ENCODE data around the gene FGF5. TPM values are rescaled to one million over a fixed set of nuclear protein-coding genes. Genes with fewer than 3 reads are reported as not detected.
"Not testable (repeated sequence)": the region's sequence is repeated elsewhere in the genome, so short reads cannot be mapped to it uniquely, and the experiment has no call there.

Gene FGF5
- total and polyA plus RNA-seq, 4 donors, result 0.11 to 1.5 (median 0.36) TPM

DNA sequence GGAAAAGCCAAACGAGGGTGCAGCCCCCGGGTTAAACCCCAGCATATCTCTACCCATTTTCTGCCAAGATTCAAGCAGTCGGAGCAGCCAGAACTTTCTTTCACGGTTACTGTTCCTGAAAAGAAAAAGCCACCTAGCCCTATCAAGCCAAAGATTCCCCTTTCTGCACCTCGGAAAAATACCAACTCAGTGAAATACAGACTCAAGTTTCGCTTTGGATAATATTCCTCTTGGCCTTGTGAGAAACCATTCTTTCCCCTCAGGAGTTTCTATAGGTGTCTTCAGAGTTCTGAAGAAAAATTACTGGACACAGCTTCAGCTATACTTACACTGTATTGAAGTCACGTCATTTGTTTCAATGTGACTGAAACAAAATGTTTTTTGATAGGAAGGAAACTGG is 20.0 kb downstream of the FGF5 start:
- Histone ChIP-seq H3K9me3 (ENCODE audit: control insufficient read depth, insufficient read depth, low read length) (no peaks in the 10 kb centered on the region), H3K36me3 (ENCODE audit: control insufficient read depth, insufficient read depth, low read length) (no peaks in the 10 kb centered on the region), H3K4me3 (ENCODE audit: low read depth, low read length) (no peak overlapping the region), H3K27me3 (ENCODE audit: control insufficient read depth, insufficient read depth, low read length) (no peaks in the 10 kb centered on the region), H3K27ac (ENCODE audit: low read depth, low read length) (no peak overlapping the region), H3K4me1 (ENCODE audit: control insufficient read depth, insufficient read depth, low read length) (no peaks in the 10 kb centered on the region)
- no peak for DNase-seq (ENCODE audit: low read depth in 4 of 6, low spot score in 6 of 6)
- WGBS (ENCODE audit: insufficient coverage), result 0% methylated on average over 1 of the region's 7 CpGs

DNA sequence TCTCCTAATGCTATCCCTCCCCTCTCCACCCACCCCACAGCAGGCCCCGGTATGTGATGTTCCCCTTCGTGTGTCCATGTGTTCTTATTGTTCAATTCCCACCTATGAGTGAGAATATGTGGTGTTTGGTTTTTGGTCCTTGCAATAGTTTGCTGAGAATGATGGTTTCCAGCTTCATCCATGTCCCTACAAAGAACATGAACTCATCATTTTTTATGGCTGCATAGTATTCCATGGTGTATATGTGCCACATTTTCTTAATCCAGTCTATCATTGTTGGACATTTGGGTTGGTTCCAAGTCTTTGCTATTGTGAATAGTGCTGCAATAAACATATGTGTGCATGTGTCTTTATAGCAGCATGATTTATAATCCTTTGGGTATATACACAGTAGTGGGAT is 24.2 kb downstream of the FGF5 start:
- H3K4me1 ChIP-seq (ENCODE audit: control insufficient read depth, insufficient read depth, low read length); DNase-seq (ENCODE audit: low read depth in 4 of 6, low spot score in 6 of 6); H3K4me3 ChIP-seq (ENCODE audit: low read depth, low read length); H3K27me3 ChIP-seq (ENCODE audit: control insufficient read depth, insufficient read depth, low read length); H3K36me3 ChIP-seq (ENCODE audit: control insufficient read depth, insufficient read depth, low read length); H3K9me3 ChIP-seq (ENCODE audit: control insufficient read depth, insufficient read depth, low read length); H3K27ac ChIP-seq (ENCODE audit: low read depth, low read length): not testable (repeated sequence)
- WGBS (ENCODE audit: insufficient coverage), result no CpG with 5 or more reads among the region's 2 CpGs

- no peaks in the 10 kb centered on the region for H3K27me3 ChIP-seq (ENCODE audit: control insufficient read depth, insufficient read depth, low read length)
- no peaks in the 10 kb centered on the region for H3K4me1 ChIP-seq (ENCODE audit: control insufficient read depth, insufficient read depth, low read length)
- no peaks in the 10 kb centered on the region for H3K9me3 ChIP-seq (ENCODE audit: control insufficient read depth, insufficient read depth, low read length)
- no peak overlapping the region for H3K27ac ChIP-seq (ENCODE audit: low read depth, low read length)
- no peak for DNase-seq (ENCODE audit: low read depth in 4 of 6, low spot score in 6 of 6)
- no peaks in the 10 kb centered on the region for H3K36me3 ChIP-seq (ENCODE audit: control insufficient read depth, insufficient read depth, low read length)
- no peak overlapping the region for H3K4me3 ChIP-seq (ENCODE audit: low read depth, low read length)
- WGBS (ENCODE audit: insufficient coverage), result no CpG with 5 or more reads among the region's 2 CpGs
Observed at GRCh38 chr4:80294206-80294605, 27.7 kb downstream of the FGF5 start.

- DNase-seq (ENCODE audit: low read depth in 4 of 6, low spot score in 6 of 6), result no peak
Observed at GRCh38 chr4:80295336-80295735, 28.9 kb downstream of the FGF5 start.

DNA sequence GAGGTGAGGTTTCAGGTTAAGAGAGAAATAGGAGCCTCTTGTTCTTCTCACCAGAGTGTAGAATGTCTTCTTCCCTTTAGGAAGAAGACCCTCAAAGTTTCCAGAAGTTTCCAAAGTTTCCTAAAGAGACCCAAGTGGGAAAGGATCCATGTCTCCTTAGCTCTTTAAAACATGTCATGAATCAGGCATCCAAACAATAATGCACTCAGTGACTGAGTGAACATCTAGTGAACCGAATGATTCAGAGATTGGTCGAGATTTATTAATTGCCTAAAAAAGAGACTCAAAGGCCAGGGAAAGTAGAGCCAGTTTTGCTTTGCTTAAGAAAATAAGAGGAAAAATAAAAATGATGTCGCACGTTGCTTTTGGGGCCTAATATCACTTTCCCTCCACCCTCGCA is 29.4 kb downstream of the FGF5 start:
- no peak overlapping the region for H3K4me3 ChIP-seq (ENCODE audit: low read depth, low read length)
- H3K9me3 ChIP-seq (ENCODE audit: control insufficient read depth, insufficient read depth, low read length), result no peaks in the 10 kb centered on the region
- DNase-seq (ENCODE audit: low read depth in 4 of 6, low spot score in 6 of 6), result no peak
- no peaks in the 10 kb centered on the region for H3K4me1 ChIP-seq (ENCODE audit: control insufficient read depth, insufficient read depth, low read length)
- no peaks in the 10 kb centered on the region for H3K36me3 ChIP-seq (ENCODE audit: control insufficient read depth, insufficient read depth, low read length)
- 69% methylated on average over 2 of the region's 5 CpGs for WGBS (ENCODE audit: insufficient coverage)
- no peaks in the 10 kb centered on the region for H3K27me3 ChIP-seq (ENCODE audit: control insufficient read depth, insufficient read depth, low read length)
- H3K27ac ChIP-seq (ENCODE audit: low read depth, low read length), result no peak overlapping the region

More at GRCh38 chr4:80295336-80295735, 28.9 kb downstream of the FGF5 start:
- H3K9me3 ChIP-seq (ENCODE audit: control insufficient read depth, insufficient read depth, low read length), result no peaks in the 10 kb centered on the region
- no peaks in the 10 kb centered on the region for H3K36me3 ChIP-seq (ENCODE audit: control insufficient read depth, insufficient read depth, low read length)
- no peak overlapping the region for H3K27ac ChIP-seq (ENCODE audit: low read depth, low read length)
- H3K4me3 ChIP-seq (ENCODE audit: low read depth, low read length), result no peak overlapping the region
- whole genome bisulfite sequencing (ENCODE audit: insufficient coverage), result 100% methylated on average over 2 of the region's 3 CpGs
- no peaks in the 10 kb centered on the region for H3K27me3 ChIP-seq (ENCODE audit: control insufficient read depth, insufficient read depth, low read length)
- no peaks in the 10 kb centered on the region for H3K4me1 ChIP-seq (ENCODE audit: control insufficient read depth, insufficient read depth, low read length)

DNA sequence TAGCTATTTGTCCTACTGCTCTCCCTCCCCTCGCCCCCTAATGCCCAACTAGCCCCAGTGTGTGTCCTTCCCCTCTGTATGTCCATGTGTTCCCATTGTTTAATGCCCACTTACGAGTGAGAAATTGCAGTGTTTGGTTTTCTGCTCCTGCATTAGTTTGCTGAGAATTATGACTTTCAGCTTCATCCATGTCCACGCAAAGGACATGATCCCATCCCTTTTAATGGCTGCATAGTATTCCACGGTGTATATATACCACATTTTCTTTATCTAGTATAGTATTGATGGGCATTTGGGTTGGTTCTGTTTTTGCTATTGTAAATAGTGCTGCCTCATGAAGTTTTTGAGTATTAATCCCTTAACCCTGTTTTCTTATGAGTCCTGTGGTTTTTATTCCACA is 35.4 kb downstream of the FGF5 start:
- H3K27me3 ChIP-seq (ENCODE audit: control insufficient read depth, insufficient read depth, low read length), result no peaks in the 10 kb centered on the region
- H3K9me3 ChIP-seq (ENCODE audit: control insufficient read depth, insufficient read depth, low read length), result no peaks in the 10 kb centered on the region
- H3K4me1 ChIP-seq (ENCODE audit: control insufficient read depth, insufficient read depth, low read length), result no peaks in the 10 kb centered on the region
- no peak for DNase-seq (ENCODE audit: low read depth in 4 of 6, low spot score in 6 of 6)
- H3K27ac ChIP-seq (ENCODE audit: low read depth, low read length), result no peak overlapping the region
- WGBS (ENCODE audit: insufficient coverage), result 75% methylated on average over 1 of the region's 4 CpGs
- H3K4me3 ChIP-seq (ENCODE audit: low read depth, low read length), result no peak overlapping the region
- no peaks in the 10 kb centered on the region for H3K36me3 ChIP-seq (ENCODE audit: control insufficient read depth, insufficient read depth, low read length)

DNA sequence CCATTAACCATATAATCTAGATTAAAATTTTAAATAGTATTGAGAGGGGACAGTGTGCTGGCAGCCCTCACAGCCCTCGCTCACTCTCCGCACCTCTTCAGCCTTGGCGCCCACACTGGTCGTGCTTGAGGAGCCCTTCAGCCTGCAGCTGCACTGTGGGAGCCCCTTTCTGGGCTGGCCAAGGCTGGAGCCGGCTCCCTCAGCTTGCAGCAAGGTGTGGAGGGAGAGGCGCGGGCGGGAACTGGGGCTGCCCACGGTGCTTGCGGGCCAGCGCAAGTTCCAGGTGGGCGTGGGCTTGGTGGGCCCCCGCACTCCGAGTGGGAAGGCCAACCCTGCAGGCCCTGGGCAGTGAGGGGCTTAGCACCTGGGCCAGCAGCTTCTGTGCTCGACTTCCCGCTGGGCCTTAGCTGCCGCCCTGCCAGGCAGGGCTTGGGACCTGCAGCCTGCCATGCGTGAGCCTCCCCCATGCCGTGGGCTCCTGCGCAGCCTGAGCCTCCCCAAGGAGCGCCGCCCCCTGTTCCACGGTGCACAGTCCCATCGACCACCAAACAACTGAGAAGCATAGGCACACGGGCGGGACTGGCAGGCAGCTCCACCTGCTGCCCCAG is 36.3 kb downstream of the FGF5 start:
- H3K9me3 ChIP-seq (ENCODE audit: control insufficient read depth, insufficient read depth, low read length), result no peaks in the 10 kb centered on the region
- no peak overlapping the region for H3K4me3 ChIP-seq (ENCODE audit: low read depth, low read length)
- WGBS (ENCODE audit: insufficient coverage), result 97% methylated on average over 23 of the region's 26 CpGs
- no peaks in the 10 kb centered on the region for H3K27me3 ChIP-seq (ENCODE audit: control insufficient read depth, insufficient read depth, low read length)
- H3K36me3 ChIP-seq (ENCODE audit: control insufficient read depth, insufficient read depth, low read length), result no peaks in the 10 kb centered on the region
- H3K27ac ChIP-seq (ENCODE audit: low read depth, low read length), result no peak overlapping the region
- DNase-seq (ENCODE audit: low read depth in 4 of 6, low spot score in 6 of 6), result no peak
- no peaks in the 10 kb centered on the region for H3K4me1 ChIP-seq (ENCODE audit: control insufficient read depth, insufficient read depth, low read length)

DNA sequence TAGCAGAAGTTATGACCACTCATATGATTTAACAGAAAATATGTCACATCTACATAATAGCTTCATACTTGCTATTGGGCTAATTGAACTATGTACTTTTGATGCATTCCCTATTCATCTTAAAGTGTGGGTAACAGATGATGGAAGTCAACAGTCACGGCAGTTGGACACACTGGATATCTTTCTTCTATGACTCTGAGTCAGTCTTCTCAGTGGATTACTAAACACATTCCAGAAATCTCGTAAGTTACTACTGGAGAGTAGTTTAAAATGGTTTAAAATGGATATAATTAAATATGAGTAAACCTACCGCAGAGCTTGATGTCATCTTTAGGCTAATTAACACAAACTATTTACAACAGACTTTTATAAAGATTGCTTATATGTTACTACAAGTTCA is 39.0 kb downstream of the FGF5 start:
- Histone ChIP-seq H3K36me3 (ENCODE audit: control insufficient read depth, insufficient read depth, low read length) (no peaks in the 10 kb centered on the region), H3K9me3 (ENCODE audit: control insufficient read depth, insufficient read depth, low read length) (no peaks in the 10 kb centered on the region), H3K27ac (ENCODE audit: low read depth, low read length) (no peak overlapping the region), H3K27me3 (ENCODE audit: control insufficient read depth, insufficient read depth, low read length) (no peaks in the 10 kb centered on the region), H3K4me1 (ENCODE audit: control insufficient read depth, insufficient read depth, low read length) (no peaks in the 10 kb centered on the region), H3K4me3 (ENCODE audit: low read depth, low read length) (no peak overlapping the region)
- no CpG with 5 or more reads among the region's 3 CpGs for WGBS (ENCODE audit: insufficient coverage)
- DNase-seq (ENCODE audit: low read depth in 4 of 6, low spot score in 6 of 6), result no peak

GRCh38 chr4:80306260-80306659 is 39.8 kb downstream of the FGF5 start:
- Histone ChIP-seq H3K9me3 (ENCODE audit: control insufficient read depth, insufficient read depth, low read length) (no peaks in the 10 kb centered on the region), H3K36me3 (ENCODE audit: control insufficient read depth, insufficient read depth, low read length) (no peaks in the 10 kb centered on the region), H3K27ac (ENCODE audit: low read depth, low read length) (no peak overlapping the region), H3K27me3 (ENCODE audit: control insufficient read depth, insufficient read depth, low read length) (no peaks in the 10 kb centered on the region), H3K4me3 (ENCODE audit: low read depth, low read length) (no peak overlapping the region), H3K4me1 (ENCODE audit: control insufficient read depth, insufficient read depth, low read length) (no peaks in the 10 kb centered on the region)
- WGBS (ENCODE audit: insufficient coverage), result no CpG with 5 or more reads among the region's 2 CpGs
- DNase-seq (ENCODE audit: low read depth in 4 of 6, low spot score in 6 of 6), result no peak

GRCh38 chr4:80307183-80307735 is 40.8 kb downstream of the FGF5 start:
- Histone ChIP-seq H3K4me3 (ENCODE audit: low read depth, low read length) (no peak overlapping the region), H3K4me1 (ENCODE audit: control insufficient read depth, insufficient read depth, low read length) (no peaks in the 10 kb centered on the region)

More at GRCh38 chr4:80307183-80307735, 40.8 kb downstream of the FGF5 start:
- no CpG with 5 or more reads among the region's 1 CpG for WGBS (ENCODE audit: insufficient coverage)
- Histone ChIP-seq H3K9me3 (ENCODE audit: control insufficient read depth, insufficient read depth, low read length) (no peaks in the 10 kb centered on the region), H3K27me3 (ENCODE audit: control insufficient read depth, insufficient read depth, low read length) (no peaks in the 10 kb centered on the region), H3K27ac (ENCODE audit: low read depth, low read length) (no peak overlapping the region), H3K36me3 (ENCODE audit: control insufficient read depth, insufficient read depth, low read length) (no peaks in the 10 kb centered on the region)
- peak in 2 of 6 donors; percentile 46 to 82 for DNase-seq (ENCODE audit: low read depth in 4 of 6, low spot score in 6 of 6)
